GM23248 (cell line): ENCODE results near the gene NKAP.

ENCODE experiments used
- EZH2 ChIP-seq: fragments of 200-600 bp; sonication (generic); IDR thresholded peaks from 2 replicates; pipeline ENCODE4 v1.6.1; 2018; ENCODE audit warnings: antibody characterized with exemption, mild to moderate bottlenecking; ENCODE audit not compliant: insufficient read depth, poor library complexity, severe bottlenecking
- EZH2phosphoT487 ChIP-seq: fragments of 200-600 bp; sonication (generic); IDR thresholded peaks from 2 replicates; pipeline ENCODE4 v1.6.1; 2018; ENCODE audit warnings: antibody characterized with exemption, moderate library complexity, mild to moderate bottlenecking, low read depth; ENCODE audit not compliant: insufficient read depth

DNA sequence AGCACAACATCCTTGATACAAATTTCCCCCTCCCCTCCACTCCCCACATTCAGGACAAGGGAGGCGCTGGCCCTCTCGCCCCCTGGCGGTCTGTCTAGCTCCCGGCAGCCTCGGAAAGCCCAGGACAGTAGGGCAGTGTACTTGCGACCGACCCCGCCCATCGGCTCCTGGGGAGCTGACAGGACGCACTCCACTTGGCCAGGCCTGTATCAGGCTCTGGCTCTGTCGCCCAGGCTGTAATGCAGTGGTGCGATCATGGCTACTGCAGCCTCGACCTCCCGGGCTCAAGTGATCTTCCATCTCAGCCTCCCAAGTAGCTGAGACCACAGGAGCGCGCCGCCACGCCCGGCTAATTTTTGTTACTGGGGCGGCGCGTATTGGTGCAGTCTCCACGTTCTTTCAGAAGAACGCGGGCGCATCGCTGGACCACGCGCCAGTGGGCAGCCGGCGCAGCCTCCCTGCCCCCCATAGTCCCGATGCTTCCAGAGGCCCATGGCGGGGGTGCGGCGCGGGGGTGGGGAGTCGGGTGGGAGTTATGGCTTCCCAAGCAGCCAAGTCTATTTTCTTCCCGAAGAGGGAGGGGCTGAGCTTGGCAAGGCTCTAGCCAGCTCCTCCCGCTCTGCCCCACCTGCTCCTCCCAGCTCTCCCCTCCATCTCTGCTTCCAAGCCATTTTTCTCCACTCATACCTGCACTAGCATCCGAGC is 55.7 kb downstream of the NKAP start:
- no peak for TF ChIP-seq EZH2phosphoT487
- no peak for TF ChIP-seq EZH2
